HG03442 (cell line): ENCODE measurements around the gene SLC25A1.

Experiments used
- ATAC-seq: cut with Tn5 transposase; IDR thresholded peaks from one replicate; pipeline ENCODE4 v1.9.1; 2021; ENCODE audit warnings: mild to moderate bottlenecking, moderate library complexity; ENCODE audit not compliant: unreplicated experiment

The SLC25A1 gene

DNA sequence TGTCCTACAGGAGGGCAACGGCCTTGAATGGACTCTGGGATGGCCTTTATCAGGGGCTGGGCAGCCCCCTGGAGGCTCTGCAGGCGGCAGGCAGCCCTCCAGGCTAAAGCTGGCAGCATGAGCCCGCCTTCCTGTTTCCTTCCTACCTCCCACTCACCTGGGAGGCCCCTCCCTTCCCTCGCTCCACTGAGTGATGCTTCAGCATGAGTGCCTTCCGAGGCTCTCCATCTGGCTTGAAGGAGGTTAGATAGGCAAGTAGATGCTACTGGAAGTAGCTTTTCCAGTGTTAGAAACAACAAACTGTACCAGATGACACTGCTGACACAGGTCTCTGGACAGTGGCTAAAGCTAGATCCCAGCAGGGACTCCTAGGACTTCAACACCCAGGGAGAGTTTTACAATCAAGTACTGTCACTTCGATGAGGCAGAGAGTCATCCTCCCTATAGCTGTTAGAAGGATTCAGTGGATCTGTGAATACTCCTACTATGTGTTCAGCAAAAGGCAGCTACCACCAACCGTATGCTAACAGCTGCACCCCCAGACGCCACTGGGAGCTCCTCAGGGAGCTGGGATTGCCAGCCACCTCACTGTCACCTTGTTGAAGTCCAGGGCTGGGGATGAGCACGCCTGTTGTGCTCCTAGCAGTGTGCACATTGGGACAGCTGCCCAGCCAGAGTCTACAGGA, 4.1 kb upstream of the SLC25A1 start:
- no peak for ATAC-seq

DNA sequence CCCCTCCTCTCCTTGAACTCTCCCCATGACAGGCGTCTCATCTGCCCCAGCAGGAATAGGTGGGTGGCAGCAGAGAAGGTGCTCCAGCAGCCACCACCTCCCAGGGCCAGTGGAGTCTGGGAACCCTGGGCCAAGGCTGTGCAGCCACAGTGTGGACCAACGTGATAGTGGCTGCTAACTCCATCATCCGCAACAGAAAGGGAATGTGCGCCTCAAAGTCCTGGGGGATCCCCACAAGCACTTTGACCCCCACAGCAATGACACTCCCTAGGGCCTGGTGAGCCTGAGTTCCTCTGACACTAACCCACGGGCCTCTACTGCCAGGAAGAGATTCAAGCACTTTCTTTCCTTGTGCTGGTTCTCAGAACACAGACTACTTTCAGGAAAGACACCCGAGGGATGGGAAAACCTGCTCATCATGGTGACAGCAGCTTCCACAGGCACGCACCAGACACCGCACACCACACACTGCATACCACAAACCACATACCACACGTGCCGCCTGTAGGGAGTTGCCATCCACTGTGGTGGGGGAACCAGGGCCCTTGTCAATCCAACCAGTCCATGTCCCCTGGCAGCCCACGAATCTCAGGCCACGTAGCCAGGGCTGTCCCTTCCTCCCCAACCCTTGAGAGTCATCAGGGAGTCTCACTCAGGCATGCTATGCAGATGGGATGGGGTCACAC, 3.4 kb upstream of the SLC25A1 start:
- no peak for ATAC-seq

GRCh38 chr22:19180740-19181410, 2.3 kb upstream of the SLC25A1 start:
- ATAC-seq, result no peak

DNA sequence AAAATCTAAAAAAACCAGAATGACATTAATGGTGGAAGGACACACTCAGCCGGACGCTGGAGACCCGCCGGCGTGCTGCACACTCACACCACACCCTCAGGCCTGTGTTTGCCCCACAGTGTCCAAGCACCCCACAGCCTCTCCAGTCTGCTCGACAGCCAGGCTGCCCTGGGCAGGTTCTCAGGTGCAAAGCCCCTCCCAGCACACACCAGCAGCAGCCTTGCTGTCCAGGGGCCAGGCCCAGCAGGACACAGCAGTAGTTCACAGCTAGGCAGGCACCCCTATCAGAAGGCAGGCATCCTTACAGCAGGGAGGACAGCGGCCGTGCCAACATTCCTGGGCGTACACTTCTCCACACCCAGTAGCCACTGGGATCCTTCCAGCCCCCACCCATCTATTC, 1.7 kb upstream of the SLC25A1 start:
- ATAC-seq, result no peak

DNA sequence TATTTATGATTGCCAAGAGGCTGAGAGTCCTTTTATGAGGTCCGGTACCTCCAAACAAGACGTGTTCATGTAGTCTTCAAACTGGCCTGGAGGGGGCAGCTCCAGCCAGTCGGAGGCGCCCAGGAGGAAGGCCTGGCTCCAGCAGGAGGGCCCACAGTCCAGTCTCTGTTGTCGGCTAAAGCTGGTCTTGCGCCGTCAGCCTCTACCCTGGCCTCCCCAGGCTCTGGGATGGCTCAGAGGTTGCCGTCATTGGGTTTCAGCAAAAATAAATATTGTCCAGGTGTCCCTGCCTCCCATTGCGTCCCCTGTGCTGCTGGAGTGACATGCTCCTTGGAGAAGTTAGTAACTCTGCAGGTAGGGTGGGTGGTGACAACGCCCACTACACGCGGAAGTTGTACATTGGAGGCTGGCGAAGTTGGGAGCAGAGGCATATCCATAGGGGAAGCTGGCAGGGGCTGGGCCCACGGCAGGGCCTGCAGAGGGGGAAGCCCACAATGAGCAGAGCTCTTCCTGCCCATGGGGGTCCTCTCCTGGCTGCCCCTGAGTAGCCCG, 1.0 kb upstream of the SLC25A1 start:
- no peak for ATAC-seq

DNA sequence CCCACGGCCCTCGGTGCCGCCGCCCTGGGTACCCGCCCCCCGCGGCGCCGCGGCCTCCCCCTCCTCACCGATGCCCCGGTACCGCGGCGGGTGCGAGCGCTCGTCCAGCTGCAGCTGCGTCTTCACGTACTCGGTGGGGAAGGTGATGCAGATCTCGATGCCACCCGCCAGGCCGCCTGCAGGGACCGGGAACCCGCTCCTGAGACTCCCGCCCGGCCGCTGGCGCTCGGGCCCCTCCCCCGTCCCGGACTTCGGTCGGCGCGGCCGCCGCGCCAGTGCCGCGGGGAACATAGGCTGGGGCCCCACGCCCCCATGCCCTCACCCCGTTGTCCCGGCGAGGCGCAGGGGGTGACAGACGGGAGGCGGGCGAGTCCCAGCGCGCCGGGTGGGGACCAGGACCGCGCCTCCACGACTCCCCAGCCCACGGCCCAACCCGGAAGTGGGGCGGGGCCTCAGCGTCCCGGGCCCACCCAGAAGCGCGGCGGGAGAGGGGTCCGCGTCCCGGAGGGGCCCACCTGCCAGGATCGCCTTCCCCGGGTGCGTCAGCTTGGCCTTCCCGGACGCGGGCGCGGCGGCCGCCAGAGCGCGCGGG, 375 bp downstream of the SLC25A1 start:
- peak; percentile 32 for ATAC-seq

DNA sequence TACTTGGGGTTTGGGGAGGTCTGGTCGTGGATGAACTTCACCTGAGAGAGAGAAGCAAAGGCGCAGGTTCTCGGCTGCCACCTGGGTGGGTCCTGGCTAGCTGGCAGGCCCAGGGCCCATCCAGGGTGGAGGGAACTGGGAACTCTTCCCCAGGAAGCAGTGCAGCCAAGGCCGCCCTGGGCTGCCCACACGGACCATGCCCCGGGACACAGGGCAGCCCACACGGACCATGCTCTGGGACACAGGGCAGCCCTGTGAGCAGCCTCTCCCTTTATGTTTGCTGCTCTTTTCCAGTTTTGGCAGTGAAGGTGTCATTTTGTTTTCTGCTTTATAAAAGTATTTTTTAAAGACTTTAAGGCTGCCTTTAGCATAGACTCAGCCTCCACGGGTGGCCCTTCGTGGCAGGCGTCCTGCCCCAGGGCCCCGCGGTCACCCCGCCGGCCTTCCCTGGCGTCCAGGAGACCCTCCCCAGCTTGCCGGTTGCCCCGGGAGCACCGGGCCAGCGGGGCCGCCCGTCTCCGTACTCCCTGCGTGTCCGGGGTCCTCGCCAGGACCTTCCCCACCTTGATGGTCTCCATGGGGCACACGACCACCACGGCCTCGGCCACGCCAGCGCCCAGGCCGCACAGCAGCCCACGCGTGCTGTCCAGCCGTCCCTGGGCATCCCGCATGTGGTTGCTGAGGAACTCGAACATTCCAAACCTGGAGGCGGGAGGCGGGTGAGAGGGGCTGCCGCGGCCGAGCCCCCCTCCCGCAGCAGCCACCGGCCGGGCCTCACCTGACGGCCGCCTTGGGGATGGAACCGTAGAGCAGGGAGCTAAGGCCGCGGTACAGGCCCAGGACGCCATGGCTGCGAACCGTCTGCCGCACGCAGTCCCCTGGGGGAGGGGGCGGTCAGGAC, 1.1 kb downstream of the SLC25A1 start:
- ATAC-seq, result no peak

DNA sequence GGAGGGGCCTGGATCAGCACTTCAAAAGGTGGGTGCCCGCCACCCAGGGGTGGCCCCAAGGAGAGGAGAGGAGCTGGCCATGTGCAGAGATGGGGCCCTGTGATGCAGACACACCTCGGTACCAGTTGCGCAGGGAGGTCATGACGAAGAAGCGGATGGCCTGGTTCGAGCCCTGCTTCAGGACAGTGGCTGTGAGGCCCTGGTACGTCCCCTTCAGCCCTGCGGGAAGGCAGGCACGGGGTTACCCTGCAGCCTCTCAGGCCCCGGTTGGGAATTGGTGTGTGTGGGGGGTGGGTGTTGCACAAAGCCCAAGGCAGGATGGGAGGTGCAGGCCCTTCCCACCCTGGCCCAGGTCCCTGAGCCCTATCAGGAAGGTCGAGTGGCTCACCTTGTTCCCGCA, 1.8 kb downstream of the SLC25A1 start:
- no peak for ATAC-seq

- no peak for ATAC-seq
Measured at GRCh38 chr22:19176175-19176643, 2.3 kb downstream of the SLC25A1 start.

DNA sequence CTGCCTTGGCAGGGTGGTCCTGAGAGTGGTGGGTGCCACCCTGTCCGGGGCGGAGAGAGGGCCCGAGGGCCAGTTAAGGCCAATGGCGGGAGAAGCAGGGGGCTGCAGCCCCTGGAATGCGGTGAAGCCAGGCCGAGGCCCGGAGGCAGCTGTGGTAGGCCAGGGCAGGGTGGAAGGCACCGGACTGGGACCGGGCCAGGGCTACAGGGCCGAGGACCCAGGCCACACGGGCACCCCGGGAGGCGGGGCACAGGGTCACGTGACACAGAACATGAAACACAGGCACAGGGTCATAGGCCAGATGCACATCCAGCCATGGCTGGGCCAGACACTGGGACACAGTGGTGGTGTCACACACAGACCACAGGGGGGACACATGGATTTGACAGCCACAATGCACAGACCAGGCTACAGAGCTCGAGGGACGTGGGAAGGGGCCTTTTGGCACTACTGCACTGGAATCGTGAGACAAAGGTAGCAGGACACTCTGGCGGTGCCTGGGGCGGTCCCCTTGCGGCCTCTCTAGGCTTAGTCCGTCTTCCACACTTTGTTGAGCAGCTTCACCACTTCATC, 2.8 kb downstream of the SLC25A1 start:
- ATAC-seq, result no peak

- ATAC-seq, result no peak
Measured at GRCh38 chr22:19175026-19175601, 3.4 kb downstream of the SLC25A1 start.

DNA sequence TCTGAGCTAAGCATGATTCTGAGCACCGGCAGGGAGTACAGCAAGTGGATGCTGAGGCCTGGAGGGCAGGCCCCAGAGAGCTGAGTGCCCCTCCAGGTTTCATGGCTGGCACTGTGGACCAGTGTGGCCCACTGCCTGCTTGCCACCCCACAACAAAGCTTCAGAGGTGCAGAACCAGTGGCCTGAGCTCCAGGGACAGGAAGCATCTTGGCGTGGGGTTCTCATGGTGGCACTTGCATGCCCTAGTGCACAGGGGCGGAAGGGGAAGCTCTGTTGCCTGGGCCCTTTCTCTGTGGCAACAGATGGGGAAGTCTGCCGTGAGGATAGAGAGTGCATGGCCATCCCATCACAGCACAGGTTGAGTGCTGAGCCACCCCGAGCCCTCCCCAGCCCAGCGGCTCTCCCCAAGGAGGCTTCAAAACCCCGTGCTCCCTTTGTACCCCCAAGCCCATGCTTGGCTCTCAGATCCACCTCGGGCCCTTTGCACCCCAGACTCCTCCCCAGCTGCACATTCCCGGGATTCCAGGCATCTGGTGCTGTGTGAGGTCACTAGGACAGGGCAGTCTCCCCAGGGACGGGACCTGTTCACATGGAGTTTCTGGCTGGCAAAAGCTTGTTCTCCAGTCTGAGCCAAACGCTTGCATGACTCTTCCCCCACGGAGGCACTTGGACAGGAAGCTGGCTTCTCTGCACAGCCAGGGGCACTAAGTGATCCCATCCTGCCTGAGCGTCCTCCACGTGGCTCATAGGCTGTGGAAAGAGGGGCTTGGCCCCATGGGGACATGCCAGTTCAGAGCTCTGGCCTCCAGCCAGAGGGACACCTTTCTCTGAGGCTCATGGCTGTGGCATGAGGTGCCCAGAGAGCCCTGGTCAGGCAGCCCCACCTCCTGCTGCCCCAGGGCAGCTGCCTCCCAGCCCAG, 4.2 kb downstream of the SLC25A1 start:
- ATAC-seq, result no peak

- no peak for ATAC-seq
Measured at GRCh38 chr22:19173047-19174035, 5.2 kb downstream of the SLC25A1 start.

GRCh38 chr22:19172213-19173046, 6.1 kb downstream of the SLC25A1 start:
- ATAC-seq, result no peak

DNA sequence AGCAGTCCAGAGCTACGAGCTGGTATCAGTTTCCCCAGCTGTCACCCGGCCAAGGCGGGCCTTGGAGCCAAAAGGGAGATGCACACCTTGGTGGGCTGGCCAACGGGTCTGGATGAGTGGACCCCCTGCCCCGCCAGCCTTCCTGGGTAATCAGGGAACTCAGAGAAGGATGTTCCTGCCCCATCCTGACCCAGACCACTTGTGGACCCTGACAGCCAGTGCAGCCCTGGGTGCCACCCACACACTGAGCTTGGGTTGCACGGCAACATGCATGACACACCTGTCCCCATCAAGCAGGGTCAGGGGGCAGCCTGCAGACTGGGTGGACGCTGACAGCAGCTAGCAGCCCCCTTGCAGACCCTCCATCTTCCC, 8.6 kb downstream of the SLC25A1 start:
- no peak for ATAC-seq
